H9 (cell line): ENCODE data around the gene RIIAD1. TPM values are rescaled to one million over a fixed set of nuclear protein-coding genes. Genes with fewer than 3 reads are reported as not detected.

Source experiments
- DNase-seq: peaks from one replicate; pipeline ENCODE4 v3.0.0-alpha.2; 2017
- H2AFZ ChIP-seq: one replicate; pipeline ENCODE4 v1.6.1; 2013; ENCODE audit warnings: mild to moderate bottlenecking, low read length, control low read depth, moderate library complexity
- H2AK5ac ChIP-seq: 2 replicates; pipeline ENCODE4 v1.6.1; 2013; ENCODE audit warnings: low read length, control low read depth, mixed read lengths; ENCODE audit not compliant: insufficient read length
- H2BK120ac ChIP-seq: one replicate; pipeline ENCODE4 v1.6.1; 2013; ENCODE audit warnings: low read depth, mild to moderate bottlenecking, low read length, control low read depth, inconsistent platforms; ENCODE audit not compliant: poor library complexity, severe bottlenecking
- H2BK12ac ChIP-seq: 2 replicates; pipeline ENCODE4 v1.6.1; 2013; ENCODE audit warnings: low read length, control low read depth, mixed read lengths, low read depth; ENCODE audit not compliant: insufficient read length
- H2BK15ac ChIP-seq: 2 replicates; pipeline ENCODE4 v1.6.1; 2013; ENCODE audit warnings: low read depth, low read length, control low read depth
- H2BK20ac ChIP-seq: one replicate; pipeline ENCODE4 v1.6.1; 2013; ENCODE audit warnings: low read depth, mild to moderate bottlenecking, low read length, control low read depth, inconsistent platforms; ENCODE audit not compliant: poor library complexity, severe bottlenecking
- H2BK5ac ChIP-seq: 2 replicates; pipeline ENCODE4 v1.6.1; 2013; ENCODE audit warnings: low read length, control low read depth, mixed read lengths; ENCODE audit not compliant: insufficient read length
- H3K14ac ChIP-seq: 2 replicates; pipeline ENCODE4 v1.6.1; 2013; ENCODE audit warnings: low read length, control low read depth; ENCODE audit not compliant: insufficient read depth
- H3K18ac ChIP-seq: 2 replicates; pipeline ENCODE4 v1.6.1; 2013; ENCODE audit warnings: low read depth, mild to moderate bottlenecking, mixed read lengths, low read length, control low read depth; ENCODE audit not compliant: insufficient read length
- H3K23ac ChIP-seq: 2 replicates; pipeline ENCODE4 v1.6.1; 2013; ENCODE audit warnings: low read length, control low read depth, mixed read lengths, low read depth; ENCODE audit not compliant: insufficient read length
- H3K23me2 ChIP-seq: 2 replicates; pipeline ENCODE4 v1.6.1; 2013; ENCODE audit warnings: low read depth, mild to moderate bottlenecking, mixed read lengths, low read length, control low read depth; ENCODE audit not compliant: insufficient read length, poor library complexity, severe bottlenecking
- H3K27ac ChIP-seq: 2 replicates; pipeline ENCODE4 v1.5.1; 2013; ENCODE audit warnings: low read length, control low read depth, mixed read lengths, low read depth; ENCODE audit not compliant: insufficient read length
- H3K27me3 ChIP-seq: 2 replicates; pipeline ENCODE4 v1.6.1; 2013; ENCODE audit warnings: low read length, control low read depth, inconsistent platforms; ENCODE audit not compliant: insufficient read depth
- H3K4ac ChIP-seq: 2 replicates; pipeline ENCODE4 v1.6.1; 2013; ENCODE audit warnings: low read depth, mild to moderate bottlenecking, control low read depth, inconsistent platforms, low read length, moderate library complexity
- H3K4me1 ChIP-seq: 2 replicates; pipeline ENCODE4 v1.6.1; 2013; ENCODE audit warnings: low read length, control low read depth, inconsistent platforms; ENCODE audit not compliant: insufficient read depth
- H3K4me2 ChIP-seq: 2 replicates; pipeline ENCODE4 v1.6.1; 2013; ENCODE audit warnings: low read length, control low read depth, mixed read lengths; ENCODE audit not compliant: insufficient read length, insufficient read depth
- H3K56ac ChIP-seq: 2 replicates; pipeline ENCODE4 v1.6.1; 2013; ENCODE audit warnings: low read depth, mild to moderate bottlenecking, mixed read lengths, low read length, control low read depth; ENCODE audit not compliant: insufficient read length
- H3K79me1 ChIP-seq: 2 replicates; pipeline ENCODE4 v1.6.1; 2013; ENCODE audit warnings: low read depth, mild to moderate bottlenecking, moderate library complexity, low read length, control low read depth, inconsistent platforms; ENCODE audit not compliant: insufficient read depth, poor library complexity, severe bottlenecking
- H3K79me2 ChIP-seq: 2 replicates; pipeline ENCODE4 v1.6.1; 2013; ENCODE audit warnings: low read length, control low read depth, inconsistent platforms; ENCODE audit not compliant: insufficient read depth
- H3K9ac ChIP-seq: 2 replicates; pipeline ENCODE4 v1.6.1; 2013; ENCODE audit warnings: low read length, control low read depth, mixed read lengths; ENCODE audit not compliant: insufficient read length; ENCODE audit errors: extremely low read depth
- H3K9me3 ChIP-seq: one replicate; pipeline ENCODE4 v1.6.1; 2013; ENCODE audit warnings: low read depth, low read length, inconsistent platforms; ENCODE audit not compliant: control insufficient read depth
- H3T11ph ChIP-seq: one replicate; pipeline ENCODE4 v1.6.1; 2013; ENCODE audit warnings: mild to moderate bottlenecking, low read length, control low read depth, inconsistent platforms
- H4K20me1 ChIP-seq: one replicate; pipeline ENCODE4 v1.6.1; 2013; ENCODE audit not compliant: control insufficient read depth, insufficient read length, insufficient read depth
- H4K5ac ChIP-seq: 2 replicates; pipeline ENCODE4 v1.6.1; 2013; ENCODE audit warnings: low read depth, mild to moderate bottlenecking, mixed read lengths, low read length, control low read depth; ENCODE audit not compliant: insufficient read length
- H4K8ac ChIP-seq: replicated peaks from 2 replicates; pipeline ENCODE4 v1.6.1; 2013; ENCODE audit warnings: low read length, control low read depth, mixed read lengths, low read depth; ENCODE audit not compliant: insufficient read length
- H4K91ac ChIP-seq: 2 replicates; pipeline ENCODE4 v1.6.1; 2013; ENCODE audit warnings: low read depth, mild to moderate bottlenecking, moderate library complexity, mixed read lengths, low read length, control low read depth; ENCODE audit not compliant: insufficient read length
- H3K27ac Mint-ChIP-seq, 3 experiments: 2 replicates in 2 of 3; 3 replicates in 1 of 3; pipeline ENCODE4 v1.8.0; 2020 to 2021; ENCODE audit warnings: mixed read lengths in 3 of 3, mild to moderate bottlenecking in 1 of 3, moderate library complexity in 1 of 3
- H3K27me3 Mint-ChIP-seq: 2 replicates; pipeline ENCODE4 v1.8.0; 2021; ENCODE audit warnings: low read depth, mild to moderate bottlenecking, moderate library complexity, mixed read lengths
- H3K36me3 Mint-ChIP-seq, 3 experiments: 2 replicates in 2 of 3; 3 replicates in 1 of 3; pipeline ENCODE4 v1.8.0; 2020 to 2021; ENCODE audit warnings: low read depth in 3 of 3, mixed read lengths in 3 of 3; ENCODE audit not compliant: insufficient read depth in 1 of 3
- H3K4me1 Mint-ChIP-seq, 2 experiments: 2 replicates each; pipeline ENCODE4 v1.8.0; 2020; ENCODE audit warnings: mixed read lengths in 2 of 2
- H3K4me3 Mint-ChIP-seq, 2 experiments: 2 replicates in 1 of 2; 3 replicates in 1 of 2; pipeline ENCODE4 v1.8.0; 2020 to 2021; ENCODE audit warnings: mild to moderate bottlenecking in 2 of 2, mixed read lengths in 2 of 2, moderate library complexity in 1 of 2
- H3K9me3 Mint-ChIP-seq, 2 experiments: 2 replicates in 1 of 2; 3 replicates in 1 of 2; pipeline ENCODE4 v1.8.0; 2020; ENCODE audit warnings: mild to moderate bottlenecking in 2 of 2, mixed read lengths in 2 of 2, moderate library complexity in 1 of 2
- WGBS: extraction: QIAGEN DNeasy Blood & Tissue Kit; methylation state at CpG from one replicate; pipeline ENCODE4 v1.1.7; 2013; ENCODE audit warnings: missing lambda C conversion rate, low lambda C conversion rate, mixed read lengths; ENCODE audit not compliant: insufficient read length; ENCODE audit errors: extremely low coverage; 5-methylcytosine and 5-hydroxymethylcytosine counted together
- total RNA-seq: library from RNA; stranded (reverse); gene quantifications from 2 replicates; pipeline ENCODE4 v1.2.1, GENCODE V29; 2021
- TF ChIP-seq, protein P1 (sequence below): fragments of 200-600 bp; sonication (generic); conservative IDR thresholded peaks from 3 replicates; pipeline ENCODE4 v1.8.0; 2021; ENCODE audit warnings: antibody characterized with exemption, mild to moderate bottlenecking

Gene RIIAD1
- total RNA-seq, 1 experiment from 2014 or later: 1.4 TPM

DNA sequence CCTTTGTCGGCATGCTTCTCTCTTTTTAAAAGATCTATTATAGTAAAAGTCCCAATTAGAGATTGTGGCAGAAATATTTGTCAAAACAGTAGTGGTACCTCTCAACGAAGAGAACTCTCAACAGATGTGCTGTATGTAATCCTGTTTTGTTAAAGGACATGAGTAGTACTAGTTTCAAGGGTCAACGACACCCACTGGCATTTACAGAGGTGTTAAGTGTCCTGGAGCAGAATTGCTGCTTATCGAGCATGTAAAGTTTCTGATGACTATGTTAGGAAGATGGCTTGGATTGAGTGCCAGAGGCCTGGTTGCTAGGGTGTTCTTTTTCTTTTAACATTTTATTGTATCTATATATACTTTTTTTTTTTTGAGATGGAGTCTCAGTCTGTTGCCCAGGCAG is 31.8 kb upstream of the RIIAD1 start:
- no CpG with 5 or more reads among the region's 4 CpGs for WGBS
- Histone ChIP-seq H3T11ph (no peak overlapping the region), H4K8ac (no peak overlapping the region), H2BK20ac (no peak overlapping the region), H3K4me2 (no peak overlapping the region), H3K9ac (no peak overlapping the region), H2AFZ (no peak overlapping the region), H2BK120ac (no peak overlapping the region), H3K79me1 (no peaks in the 10 kb centered on the region), H3K79me2 (no peaks in the 10 kb centered on the region), H3K23ac (no peak overlapping the region), H3K14ac (no peak overlapping the region), H2AK5ac (no peak overlapping the region), H4K91ac (no peak overlapping the region), H3K27ac (no peak overlapping the region), H3K56ac (no peak overlapping the region), H2BK5ac (no peak overlapping the region), H4K20me1 (no peaks in the 10 kb centered on the region), H3K18ac (no peak overlapping the region), H3K27me3 (no peaks in the 10 kb centered on the region), H3K23me2 (no peaks in the 10 kb centered on the region), H2BK12ac (no peak overlapping the region), H3K4me1 (no peaks in the 10 kb centered on the region), H3K9me3 (no peaks in the 10 kb centered on the region), H2BK15ac (no peak overlapping the region), H3K4ac (no peak overlapping the region), H4K5ac (no peak overlapping the region)
- H3K9me3 Mint-ChIP-seq: no peaks in the 10 kb centered on the region
- no peaks in the 10 kb centered on the region for H3K4me1 Mint-ChIP-seq
- H3K4me3 Mint-ChIP-seq: no peak overlapping the region
- no peaks in the 10 kb centered on the region for H3K27me3 Mint-ChIP-seq
- peaks cover 7 to 31% (median 24%) of the 10 kb centered on the region in 3 experiments; a peak in 6 of 7 replicates for H3K36me3 Mint-ChIP-seq
- no peak overlapping the region for H3K27ac Mint-ChIP-seq
- TF ChIP-seq, protein P1, sequence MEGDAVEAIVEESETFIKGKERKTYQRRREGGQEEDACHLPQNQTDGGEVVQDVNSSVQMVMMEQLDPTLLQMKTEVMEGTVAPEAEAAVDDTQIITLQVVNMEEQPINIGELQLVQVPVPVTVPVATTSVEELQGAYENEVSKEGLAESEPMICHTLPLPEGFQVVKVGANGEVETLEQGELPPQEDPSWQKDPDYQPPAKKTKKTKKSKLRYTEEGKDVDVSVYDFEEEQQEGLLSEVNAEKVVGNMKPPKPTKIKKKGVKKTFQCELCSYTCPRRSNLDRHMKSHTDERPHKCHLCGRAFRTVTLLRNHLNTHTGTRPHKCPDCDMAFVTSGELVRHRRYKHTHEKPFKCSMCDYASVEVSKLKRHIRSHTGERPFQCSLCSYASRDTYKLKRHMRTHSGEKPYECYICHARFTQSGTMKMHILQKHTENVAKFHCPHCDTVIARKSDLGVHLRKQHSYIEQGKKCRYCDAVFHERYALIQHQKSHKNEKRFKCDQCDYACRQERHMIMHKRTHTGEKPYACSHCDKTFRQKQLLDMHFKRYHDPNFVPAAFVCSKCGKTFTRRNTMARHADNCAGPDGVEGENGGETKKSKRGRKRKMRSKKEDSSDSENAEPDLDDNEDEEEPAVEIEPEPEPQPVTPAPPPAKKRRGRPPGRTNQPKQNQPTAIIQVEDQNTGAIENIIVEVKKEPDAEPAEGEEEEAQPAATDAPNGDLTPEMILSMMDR: no peak
- no peak for DNase-seq
